Hepatocyte (in vitro differentiated cells): ENCODE data around the gene TRMT1.

ENCODE experiments used
- EZH2 ChIP-seq: fragments of 200-600 bp; sonication (generic); IDR thresholded peaks from 2 replicates; pipeline ENCODE4 v1.6.1; 2016; ENCODE audit warnings: antibody characterized with exemption, mild to moderate bottlenecking, borderline replicate concordance
- EZH2phosphoT487 ChIP-seq: fragments of 200-600 bp; sonication (generic); IDR thresholded peaks from one replicate; pipeline ENCODE4 v1.6.1; 2018; ENCODE audit warnings: antibody characterized with exemption, mild to moderate bottlenecking, low read depth, moderate library complexity; ENCODE audit not compliant: unreplicated experiment, severe bottlenecking
- TF ChIP-seq, protein P1 (sequence below): fragments of 200-600 bp; sonication (generic); IDR thresholded peaks from 2 replicates; pipeline ENCODE4 v1.5.1; 2016; ENCODE audit warnings: antibody characterized with exemption, mild to moderate bottlenecking; ENCODE audit not compliant: poor library complexity

- TF ChIP-seq, protein P1, sequence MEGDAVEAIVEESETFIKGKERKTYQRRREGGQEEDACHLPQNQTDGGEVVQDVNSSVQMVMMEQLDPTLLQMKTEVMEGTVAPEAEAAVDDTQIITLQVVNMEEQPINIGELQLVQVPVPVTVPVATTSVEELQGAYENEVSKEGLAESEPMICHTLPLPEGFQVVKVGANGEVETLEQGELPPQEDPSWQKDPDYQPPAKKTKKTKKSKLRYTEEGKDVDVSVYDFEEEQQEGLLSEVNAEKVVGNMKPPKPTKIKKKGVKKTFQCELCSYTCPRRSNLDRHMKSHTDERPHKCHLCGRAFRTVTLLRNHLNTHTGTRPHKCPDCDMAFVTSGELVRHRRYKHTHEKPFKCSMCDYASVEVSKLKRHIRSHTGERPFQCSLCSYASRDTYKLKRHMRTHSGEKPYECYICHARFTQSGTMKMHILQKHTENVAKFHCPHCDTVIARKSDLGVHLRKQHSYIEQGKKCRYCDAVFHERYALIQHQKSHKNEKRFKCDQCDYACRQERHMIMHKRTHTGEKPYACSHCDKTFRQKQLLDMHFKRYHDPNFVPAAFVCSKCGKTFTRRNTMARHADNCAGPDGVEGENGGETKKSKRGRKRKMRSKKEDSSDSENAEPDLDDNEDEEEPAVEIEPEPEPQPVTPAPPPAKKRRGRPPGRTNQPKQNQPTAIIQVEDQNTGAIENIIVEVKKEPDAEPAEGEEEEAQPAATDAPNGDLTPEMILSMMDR, result no peak
- TF ChIP-seq EZH2 (no peak), EZH2phosphoT487 (no peak)
These were observed 48.3 kb downstream of the TRMT1 start for GRCh38 chr19:13068085-13068846.
